Measurements from ENCODE around the gene ARFGAP3. TPM values are rescaled to one million over a fixed set of nuclear protein-coding genes. Genes with fewer than 3 reads are reported as not detected.

The ARFGAP3 gene
- total RNA-seq, 4 donors from 2014 or later, result 28.2 to 43.8 (median 36.0) TPM

GRCh38 chr22:42803389-42803788, 53.7 kb downstream of the ARFGAP3 start:
- TF ChIP-seq POLR2A (IDR thresholded peaks at IDR 0.05), result peak in 1 of 2 donors; percentile 26
- TF ChIP-seq CTCF (IDR thresholded peaks at IDR 0.05 in 4 of 5, conservative IDR thresholded peaks at IDR 0.05 in 1 of 5), result no peak
- Histone ChIP-seq H3K9me3 (no peaks in the 10 kb centered on the region), H3K4me3 (no peak overlapping the region), H3K27me3 (no peaks in the 10 kb centered on the region), H3K4me1 (peaks cover 21 to 51% of the 10 kb centered on the region in 2 donors), H3K27ac (peak overlapping the region; percentile 46 to 88 (median 66)), H3K36me3 (peaks cover 0 to 58% of the 10 kb centered on the region in 2 donors)
- in situ Hi-C loops (cut with MboI; ENCODE audit: low sequenced_read_pairs in 4 of 4) (loop anchor here in 2 of 4 donors (25.0 kb wide), 1 partner anchor 141 kb away; no protein-coding TSS in a partner anchor), intact Hi-C loops (cut with DNase I; ENCODE audit: low total_unique reads) (no loop called here)
- peak; percentile 75 to 83 for ATAC-seq
- peak; percentile 80 to 84 for DNase-seq

DNA sequence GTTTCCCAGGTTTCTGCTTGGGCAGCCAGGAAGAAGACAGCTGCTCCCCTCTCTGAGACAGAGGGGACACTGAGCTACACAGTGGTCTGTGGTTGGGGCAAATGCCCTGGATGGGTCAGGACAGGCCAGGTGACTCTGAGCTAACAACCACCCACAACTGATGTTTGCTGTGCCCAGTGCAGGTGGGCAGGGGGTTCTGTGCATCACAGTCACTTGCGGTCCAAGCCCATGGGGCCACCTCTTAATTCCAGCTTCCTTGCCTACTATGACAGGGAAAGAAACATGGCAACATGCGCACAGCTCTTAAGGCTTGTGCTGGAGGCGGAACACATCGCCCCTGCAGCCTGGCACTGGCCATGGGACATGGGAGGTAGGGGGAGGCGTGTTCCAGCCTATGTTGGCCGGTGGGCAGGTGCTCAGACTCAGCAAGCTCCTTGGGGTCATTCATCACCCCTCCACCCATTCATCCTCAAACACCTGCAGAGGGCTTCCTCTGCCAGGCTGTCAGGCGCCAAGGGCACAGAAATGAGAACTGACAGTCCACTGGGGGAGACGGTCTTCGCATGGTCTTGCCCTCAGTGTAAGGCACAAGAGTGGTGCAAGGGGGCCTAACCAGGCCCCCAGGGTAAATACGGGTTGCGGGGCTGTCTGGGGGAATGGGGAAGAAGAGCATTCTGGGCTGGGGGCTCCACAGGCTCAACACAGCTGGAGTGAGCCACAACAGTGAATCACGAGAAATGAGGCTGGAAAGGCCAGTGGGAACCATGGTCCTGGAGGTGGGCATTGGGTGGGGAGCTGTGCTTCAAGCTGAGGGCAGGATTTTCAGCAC, 55.6 kb downstream of the ARFGAP3 start:
- TF ChIP-seq POLR2A (IDR thresholded peaks at IDR 0.05), result no peak
- no peak for TF ChIP-seq CTCF (IDR thresholded peaks at IDR 0.05 in 4 of 5, conservative IDR thresholded peaks at IDR 0.05 in 1 of 5)
- Histone ChIP-seq H3K4me1 (peaks cover 21 to 49% of the 10 kb centered on the region in 2 donors), H3K4me3 (no peak overlapping the region), H3K27ac (peak overlapping the region in 1 of 4 donors; percentile 52), H3K27me3 (no peaks in the 10 kb centered on the region), H3K36me3 (peaks cover 0 to 54% of the 10 kb centered on the region in 2 donors), H3K9me3 (no peaks in the 10 kb centered on the region)
- intact Hi-C loops (cut with DNase I; ENCODE audit: low total_unique reads), result no loop called here
- in situ Hi-C loops (cut with MboI; ENCODE audit: low sequenced_read_pairs in 4 of 4), result loop anchor here in 2 of 4 donors (25.0 kb wide), 1 partner anchor 139 kb away; no protein-coding TSS in a partner anchor
- DNase-seq, result no peak
- ATAC-seq, result no peak

GRCh38 chr22:42800451-42801251, 56.4 kb downstream of the ARFGAP3 start:
- DNase-seq, result no peak
- intact Hi-C loops (cut with DNase I; ENCODE audit: low total_unique reads) (no loop called here), in situ Hi-C loops (cut with MboI; ENCODE audit: low sequenced_read_pairs in 4 of 4) (loop anchor here in 2 of 4 donors (25.0 kb wide), 1 partner anchor 138 kb away; no protein-coding TSS in a partner anchor)
- H3K36me3 ChIP-seq, result peaks cover 0 to 50% of the 10 kb centered on the region in 2 donors
- H3K4me1 ChIP-seq, result peaks cover 13 to 41% of the 10 kb centered on the region in 2 donors
- H3K27me3 ChIP-seq, result no peaks in the 10 kb centered on the region
- no peak for ATAC-seq
- TF ChIP-seq POLR2A (IDR thresholded peaks at IDR 0.05), result no peak
- TF ChIP-seq CTCF (IDR thresholded peaks at IDR 0.05 in 4 of 5, conservative IDR thresholded peaks at IDR 0.05 in 1 of 5), result no peak
- no peaks in the 10 kb centered on the region for H3K9me3 ChIP-seq
- no peak overlapping the region for H3K4me3 ChIP-seq
- H3K27ac ChIP-seq, result peak overlapping the region in 1 of 4 donors; percentile 52

DNA sequence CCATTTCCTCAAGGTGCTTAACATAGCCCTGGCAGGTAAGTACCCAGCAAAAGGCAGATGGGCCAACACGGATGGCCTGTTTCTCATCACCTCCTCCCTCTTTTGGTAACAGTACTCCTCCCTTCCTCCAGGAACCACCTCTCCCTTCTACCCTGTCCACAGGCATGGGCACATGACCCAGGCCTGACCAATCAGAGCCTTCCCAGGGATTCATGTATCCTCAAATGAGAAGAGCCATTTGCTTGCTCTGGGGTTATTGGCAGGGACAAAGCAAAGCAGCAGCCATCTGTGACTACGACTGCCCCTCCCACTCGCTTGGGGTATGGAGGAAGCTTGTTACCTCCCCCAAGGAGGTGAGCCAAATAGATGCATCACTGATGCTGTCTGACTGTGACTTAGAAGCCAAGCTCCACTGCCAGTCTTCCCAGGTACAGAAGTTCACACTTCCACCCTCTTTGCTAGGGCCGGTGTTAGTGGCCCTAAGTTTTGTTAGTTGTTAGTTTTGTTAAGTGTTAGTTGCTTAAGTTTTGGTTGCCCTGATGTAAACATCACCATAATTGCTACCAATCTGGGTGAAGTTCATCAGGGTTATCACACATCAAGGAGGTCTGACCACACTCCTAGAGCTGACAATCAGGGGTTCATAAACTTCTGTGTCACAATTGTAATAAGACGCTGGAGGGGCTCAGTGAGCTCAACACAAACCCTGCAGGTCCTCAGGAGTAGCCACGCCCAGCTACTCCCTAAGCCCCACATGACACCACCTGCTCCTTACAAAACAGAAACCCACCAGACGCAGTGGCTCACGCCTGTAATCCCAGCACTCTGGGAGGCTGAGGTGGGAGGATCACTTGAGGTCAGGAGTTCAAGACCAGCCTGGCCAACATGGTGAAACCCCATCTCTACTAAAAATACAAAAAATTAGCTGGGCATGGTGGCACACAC, 57.3 kb downstream of the ARFGAP3 start:
- in situ Hi-C loops (cut with MboI; ENCODE audit: low sequenced_read_pairs in 4 of 4), result loop anchor here in 3 of 4 donors (25.0 kb wide), 1 partner anchor 137 kb away; no protein-coding TSS in a partner anchor
- H3K27ac ChIP-seq, result no peak overlapping the region

More for the DNA sequence above, 57.3 kb downstream of the ARFGAP3 start:
- ATAC-seq, result no peak
- H3K9me3 ChIP-seq, result no peaks in the 10 kb centered on the region
- no peaks in the 10 kb centered on the region for H3K27me3 ChIP-seq
- no peak overlapping the region for H3K4me3 ChIP-seq
- no peak for DNase-seq
- H3K36me3 ChIP-seq, result peaks cover 0 to 49% of the 10 kb centered on the region in 2 donors
- peaks cover 8 to 31% of the 10 kb centered on the region in 2 donors for H3K4me1 ChIP-seq
- intact Hi-C loops (cut with DNase I; ENCODE audit: low total_unique reads), result no loop called here
- TF ChIP-seq CTCF (IDR thresholded peaks at IDR 0.05 in 4 of 5, conservative IDR thresholded peaks at IDR 0.05 in 1 of 5) (no peak), POLR2A (IDR thresholded peaks at IDR 0.05) (no peak)
